Activated CD8-positive, alpha-beta T cell treated with anti-CD3 and anti-CD28 coated beads for 36 hours (primary cell): ENCODE results near the gene PEA15. TPM values are rescaled to one million over a fixed set of nuclear protein-coding genes. Genes with fewer than 3 reads are reported as not detected.

Source experiments
- ATAC-seq: fragments of 200-7000 bp; cut with Tn5 transposase; one replicate; pipeline ENCODE4 v1.10.0; 2021; ENCODE audit warnings: mild to moderate bottlenecking, moderate library complexity
- CTCF ChIA-PET: fragments of 350-600 bp; sonication (Branson Sonifier 250); formaldehyde crosslinking; loops from one replicate; lab custom pipeline; 2021; ENCODE audit warnings: antibody characterized with exemption; lab: Charles Lee
- POLR2A ChIA-PET: fragments of 350-600 bp; sonication (Branson Sonifier 250); formaldehyde crosslinking; loops from one replicate; lab custom pipeline; 2021; ENCODE audit warnings: antibody characterized with exemption; lab: Charles Lee
- DNase-seq: peaks from one replicate; pipeline ENCODE4 v3.0.0-alpha.2; 2020
- H3K27ac Mint-ChIP-seq: one replicate; pipeline ENCODE4 v1.8.0; 2021; ENCODE audit warnings: mild to moderate bottlenecking, mixed read lengths
- H3K27me3 Mint-ChIP-seq: one replicate; pipeline ENCODE4 v1.8.0; 2021; ENCODE audit warnings: mixed read lengths
- H3K36me3 Mint-ChIP-seq: one replicate; pipeline ENCODE4 v1.8.0; 2021; ENCODE audit warnings: low read depth, mixed read lengths
- H3K4me1 Mint-ChIP-seq: one replicate; pipeline ENCODE4 v1.8.0; 2021; ENCODE audit warnings: low read depth, mixed read lengths
- H3K4me3 Mint-ChIP-seq: one replicate; pipeline ENCODE4 v1.8.0; 2021; ENCODE audit warnings: mild to moderate bottlenecking, moderate library complexity, mixed read lengths
- H3K9me3 Mint-ChIP-seq: one replicate; pipeline ENCODE4 v1.8.0; 2021; ENCODE audit warnings: mixed read lengths
- intact Hi-C: fragments of 100-400 bp; cut with micrococcal nuclease; formaldehyde crosslinking; loops from one replicate; pipeline ENCODE4 v1.10.0; 2022
- total RNA-seq, 2 experiments: library from RNA; stranded (reverse); gene quantifications; one replicate each; pipeline ENCODE4 v1.2.3, GENCODE V29; 2021
- TF ChIP-seq, protein P1 (sequence below): fragments of 200-600 bp; IDR thresholded peaks from one replicate; pipeline ENCODE4 v1.8.0; 2022; ENCODE audit warnings: antibody characterized with exemption, mild to moderate bottlenecking

The PEA15 gene
- total RNA-seq, 2 experiments from 2014 or later = 31.8 to 34.1 TPM

DNA sequence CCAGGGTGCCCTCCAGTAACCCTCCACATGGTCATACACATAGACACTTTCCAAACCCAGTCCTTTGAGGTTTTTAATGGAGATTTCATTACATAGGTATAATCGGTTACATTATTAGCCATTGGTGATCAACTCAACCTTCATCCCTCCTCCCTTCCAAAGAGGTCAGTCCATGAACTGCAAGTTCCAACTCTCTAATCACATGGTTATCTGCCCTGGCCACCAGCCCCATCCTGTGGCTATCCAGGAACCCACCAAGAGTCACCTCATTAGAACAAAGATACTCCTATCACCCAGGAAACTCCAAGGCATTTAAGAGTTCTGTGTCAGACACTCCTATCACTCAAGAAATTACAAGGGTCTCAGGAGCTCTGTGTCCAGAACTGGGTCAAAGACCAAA lies 41.6 kb upstream of the PEA15 start:
- ATAC-seq (no peak), DNase-seq (no peak)
- Mint-ChIP-seq H3K4me1 (peaks cover 19% of the 10 kb centered on the region), H3K9me3 (no peaks in the 10 kb centered on the region), H3K4me3 (no peak overlapping the region), H3K27me3 (peaks cover 13% of the 10 kb centered on the region), H3K36me3 (no peaks in the 10 kb centered on the region), H3K27ac (no peak overlapping the region)
- ChIA-PET CTCF (interaction anchor here (1.2 kb wide), 1 partner anchor 78 kb away, joined by 3 read pairs; no protein-coding TSS in a partner anchor), POLR2A (no interaction called here)
- TF ChIP-seq, protein P1, sequence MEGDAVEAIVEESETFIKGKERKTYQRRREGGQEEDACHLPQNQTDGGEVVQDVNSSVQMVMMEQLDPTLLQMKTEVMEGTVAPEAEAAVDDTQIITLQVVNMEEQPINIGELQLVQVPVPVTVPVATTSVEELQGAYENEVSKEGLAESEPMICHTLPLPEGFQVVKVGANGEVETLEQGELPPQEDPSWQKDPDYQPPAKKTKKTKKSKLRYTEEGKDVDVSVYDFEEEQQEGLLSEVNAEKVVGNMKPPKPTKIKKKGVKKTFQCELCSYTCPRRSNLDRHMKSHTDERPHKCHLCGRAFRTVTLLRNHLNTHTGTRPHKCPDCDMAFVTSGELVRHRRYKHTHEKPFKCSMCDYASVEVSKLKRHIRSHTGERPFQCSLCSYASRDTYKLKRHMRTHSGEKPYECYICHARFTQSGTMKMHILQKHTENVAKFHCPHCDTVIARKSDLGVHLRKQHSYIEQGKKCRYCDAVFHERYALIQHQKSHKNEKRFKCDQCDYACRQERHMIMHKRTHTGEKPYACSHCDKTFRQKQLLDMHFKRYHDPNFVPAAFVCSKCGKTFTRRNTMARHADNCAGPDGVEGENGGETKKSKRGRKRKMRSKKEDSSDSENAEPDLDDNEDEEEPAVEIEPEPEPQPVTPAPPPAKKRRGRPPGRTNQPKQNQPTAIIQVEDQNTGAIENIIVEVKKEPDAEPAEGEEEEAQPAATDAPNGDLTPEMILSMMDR = no peak
- intact Hi-C loops = no loop called here

DNA sequence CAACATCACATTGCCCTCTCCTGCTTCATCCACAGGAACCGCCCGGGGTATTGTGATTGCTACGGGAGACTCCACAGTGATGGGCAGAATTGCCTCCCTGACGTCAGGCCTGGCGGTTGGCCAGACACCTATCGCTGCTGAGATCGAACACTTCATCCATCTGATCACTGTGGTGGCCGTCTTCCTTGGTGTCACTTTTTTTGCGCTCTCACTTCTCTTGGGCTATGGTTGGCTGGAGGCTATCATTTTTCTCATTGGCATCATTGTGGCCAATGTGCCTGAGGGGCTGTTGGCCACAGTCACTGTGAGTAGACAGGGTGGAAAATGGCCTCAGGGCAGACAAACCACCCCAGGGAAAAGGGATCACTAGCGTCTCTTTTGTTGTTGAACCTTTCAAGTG lies 41.1 kb upstream of the PEA15 start:
- H3K27ac Mint-ChIP-seq = no peak overlapping the region
- ATAC-seq = no peak
- H3K4me3 Mint-ChIP-seq = no peak overlapping the region
- peaks cover 11% of the 10 kb centered on the region for H3K27me3 Mint-ChIP-seq
- no peak for DNase-seq
- ChIA-PET CTCF (interaction anchor here (1.2 kb wide), 1 partner anchor 79 kb away, joined by 3 read pairs; no protein-coding TSS in a partner anchor), POLR2A (no interaction called here)
- intact Hi-C loops = no loop called here
- TF ChIP-seq, protein P1 = no peak
- H3K9me3 Mint-ChIP-seq = no peaks in the 10 kb centered on the region
- H3K4me1 Mint-ChIP-seq = peaks cover 24% of the 10 kb centered on the region
- no peaks in the 10 kb centered on the region for H3K36me3 Mint-ChIP-seq

DNA sequence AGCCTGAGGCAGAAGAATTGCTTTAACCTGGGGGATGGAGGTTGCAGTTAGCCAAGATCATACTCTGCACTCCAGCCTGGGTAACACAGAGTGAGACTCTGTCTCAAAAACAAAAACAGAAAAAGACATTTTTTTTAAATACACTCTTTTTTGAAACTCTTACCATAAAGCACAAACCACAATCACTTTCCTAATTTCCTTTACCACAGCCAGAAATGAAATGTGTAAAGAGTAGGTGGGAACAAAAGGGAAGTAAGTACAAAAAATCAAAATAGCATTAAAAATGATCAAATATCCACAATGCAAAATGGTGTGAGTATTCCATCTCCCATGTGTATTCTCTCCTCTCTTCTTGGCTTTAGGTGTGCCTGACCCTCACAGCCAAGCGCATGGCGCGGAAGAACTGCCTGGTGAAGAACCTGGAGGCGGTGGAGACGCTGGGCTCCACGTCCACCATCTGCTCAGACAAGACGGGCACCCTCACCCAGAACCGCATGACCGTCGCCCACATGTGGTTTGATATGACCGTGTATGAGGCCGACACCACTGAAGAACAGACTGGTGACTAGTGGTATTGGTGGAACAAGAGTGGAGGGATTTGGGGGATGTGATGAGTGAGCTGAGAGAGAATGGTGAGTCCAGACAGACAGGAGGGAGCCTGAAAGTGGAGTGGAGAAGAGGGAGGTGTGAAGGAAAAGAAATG lies 38.9 kb upstream of the PEA15 start:
- ATAC-seq (no peak), DNase-seq (peak; percentile 15)
- no peaks in the 10 kb centered on the region for H3K9me3 Mint-ChIP-seq
- H3K4me3 Mint-ChIP-seq = no peak overlapping the region
- H3K27me3 Mint-ChIP-seq = peaks cover 11% of the 10 kb centered on the region
- H3K4me1 Mint-ChIP-seq = peaks cover 33% of the 10 kb centered on the region
- intact Hi-C loops = loop anchor here (5.0 kb wide), 1 partner anchor 79 kb away; no protein-coding TSS in a partner anchor
- no peak overlapping the region for H3K27ac Mint-ChIP-seq
- CTCF ChIA-PET = interaction anchor here (0.9 to 1.7 kb wide), 3 partner anchors 16 to 85 kb away, joined by 3 to 7 read pairs (median 5); no protein-coding TSS in a partner anchor
- POLR2A ChIA-PET = interaction anchor here (1.0 kb wide), 2 partner anchors 65 to 86 kb away, joined by 3 to 4 read pairs; no protein-coding TSS in a partner anchor
- no peaks in the 10 kb centered on the region for H3K36me3 Mint-ChIP-seq
- TF ChIP-seq, protein P1 = no peak

DNA sequence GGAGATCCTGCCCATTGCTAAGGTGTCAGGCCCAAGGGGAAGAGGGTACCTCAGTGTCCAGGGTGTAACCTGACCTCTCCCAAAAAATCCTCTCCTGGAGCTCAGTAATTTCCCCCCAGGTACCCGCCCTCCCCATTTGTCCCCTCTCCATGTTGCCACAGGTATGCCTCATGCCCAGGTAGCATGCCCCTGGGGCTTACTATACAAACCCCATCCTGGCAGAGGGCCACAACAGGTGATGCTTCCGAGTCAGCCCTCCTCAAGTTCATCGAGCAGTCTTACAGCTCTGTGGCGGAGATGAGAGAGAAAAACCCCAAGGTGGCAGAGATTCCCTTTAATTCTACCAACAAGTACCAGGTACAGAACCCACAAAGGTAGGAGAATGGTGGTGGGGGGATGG lies 38.1 kb upstream of the PEA15 start:
- Mint-ChIP-seq H3K27me3 (peaks cover 11% of the 10 kb centered on the region), H3K27ac (no peak overlapping the region), H3K9me3 (no peaks in the 10 kb centered on the region), H3K36me3 (no peaks in the 10 kb centered on the region), H3K4me1 (peaks cover 33% of the 10 kb centered on the region), H3K4me3 (no peak overlapping the region)
- ATAC-seq (no peak), DNase-seq (no peak)
- ChIA-PET CTCF (interaction anchor here (0.9 to 1.5 kb wide), 3 partner anchors 15 to 85 kb away, joined by 3 to 7 read pairs (median 3); no protein-coding TSS in a partner anchor), POLR2A (interaction anchor here (1.0 kb wide), 2 partner anchors 66 to 85 kb away, joined by 3 to 4 read pairs; no protein-coding TSS in a partner anchor)
- intact Hi-C loops = loop anchor here (5.0 kb wide), 1 partner anchor 80 kb away; no protein-coding TSS in a partner anchor
- TF ChIP-seq, protein P1 = no peak

DNA sequence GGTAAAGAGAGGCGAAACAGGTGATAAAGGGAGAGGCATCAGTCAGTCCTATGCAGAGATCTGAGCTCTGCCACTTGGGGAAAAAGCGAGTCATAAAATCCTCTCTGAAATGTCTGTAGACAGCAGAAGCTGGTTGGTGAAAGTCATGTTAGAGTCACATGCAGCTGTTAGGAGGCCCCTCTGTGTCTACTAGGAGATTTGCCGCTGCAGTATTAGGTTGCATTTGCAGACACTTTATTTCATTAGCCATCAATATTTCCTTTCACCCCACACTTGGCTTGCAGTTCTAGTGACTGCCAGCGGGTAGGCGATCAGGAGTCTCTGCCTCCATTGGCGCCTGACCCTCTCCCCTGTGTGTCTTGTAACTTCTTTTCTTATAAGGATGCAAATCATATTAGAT lies 37.6 kb upstream of the PEA15 start:
- Mint-ChIP-seq H3K4me1 (peaks cover 33% of the 10 kb centered on the region), H3K27me3 (peaks cover 11% of the 10 kb centered on the region), H3K36me3 (no peaks in the 10 kb centered on the region), H3K9me3 (no peaks in the 10 kb centered on the region), H3K27ac (no peak overlapping the region), H3K4me3 (no peak overlapping the region)
- intact Hi-C loops = loop anchor here (5.0 kb wide), 1 partner anchor 80 kb away; no protein-coding TSS in a partner anchor
- peak; percentile 87 for ATAC-seq
- ChIA-PET POLR2A (interaction anchor here (1.0 kb wide), 1 partner anchor 66 kb away, joined by 3 read pairs; no protein-coding TSS in a partner anchor), CTCF (interaction anchor here (0.9 to 1.5 kb wide), 3 partner anchors 14 to 84 kb away, joined by 3 to 7 read pairs (median 3); no protein-coding TSS in a partner anchor)
- TF ChIP-seq, protein P1 = no peak
- peak; percentile 65 for DNase-seq
